ENCODE measurements around the gene CHST1.

Gene CHST1

GRCh38 chr11:45708887-45709663, 43.7 kb upstream of the CHST1 start:
- TF ChIP-seq GABPA (IDR thresholded peaks at IDR 0.05; ENCODE audit: low read depth), result no peak
- no peak for TF ChIP-seq REST (IDR thresholded peaks at IDR 0.05; ENCODE audit: insufficient replicate concordance, low read depth)
- H3K4me3 ChIP-seq (replicated peaks; ENCODE audit: insufficient read depth, low read length), result no peak overlapping the region
- DNase-seq (ENCODE audit: low read depth in 1 of 2, low spot score in 1 of 2), result no peak

GRCh38 chr11:45704635-45705034, 39.2 kb upstream of the CHST1 start:
- no peak for DNase-seq (ENCODE audit: low read depth in 1 of 2, low spot score in 1 of 2)
- H3K27ac ChIP-seq (replicated peaks), result no peak overlapping the region
- TF ChIP-seq SPI1 (IDR thresholded peaks at IDR 0.05; ENCODE audit: borderline replicate concordance, low read depth) (peak; percentile 43), POLR2AphosphoS5 (IDR thresholded peaks at IDR 0.05; ENCODE audit: low read depth) (no peak)

More at GRCh38 chr11:45708887-45709663, 43.7 kb upstream of the CHST1 start:
- Histone ChIP-seq H3K27ac (replicated peaks) (no peak overlapping the region), H3K27me3 (ENCODE audit: insufficient read depth, poor library complexity, severe bottlenecking) (peaks cover 23% of the 10 kb centered on the region)

GRCh38 chr11:45704133-45704532, 38.7 kb upstream of the CHST1 start:
- Histone ChIP-seq H3K27me3 (ENCODE audit: insufficient read depth, poor library complexity, severe bottlenecking) (peaks cover 13% of the 10 kb centered on the region), H3K27ac (replicated peaks) (no peak overlapping the region), H3K4me3 (replicated peaks; ENCODE audit: insufficient read depth, low read length) (no peak overlapping the region)
- no peak for DNase-seq (ENCODE audit: low read depth in 1 of 2, low spot score in 1 of 2)
- no peak for TF ChIP-seq REST (IDR thresholded peaks at IDR 0.05; ENCODE audit: insufficient replicate concordance, low read depth)
- TF ChIP-seq GABPA (IDR thresholded peaks at IDR 0.05; ENCODE audit: low read depth), result no peak

More at GRCh38 chr11:45704635-45705034, 39.2 kb upstream of the CHST1 start:
- peaks cover 15% of the 10 kb centered on the region for H3K27me3 ChIP-seq (ENCODE audit: insufficient read depth, poor library complexity, severe bottlenecking)
- no peak overlapping the region for H3K4me3 ChIP-seq (replicated peaks; ENCODE audit: insufficient read depth, low read length)

- Histone ChIP-seq H3K4me3 (replicated peaks; ENCODE audit: insufficient read depth, low read length) (no peak overlapping the region), H3K27me3 (ENCODE audit: insufficient read depth, poor library complexity, severe bottlenecking) (peaks cover 2% of the 10 kb centered on the region), H3K27ac (replicated peaks) (no peak overlapping the region)
- TF ChIP-seq POLR2AphosphoS5 (IDR thresholded peaks at IDR 0.05; ENCODE audit: low read depth), result no peak
- TF ChIP-seq REST (IDR thresholded peaks at IDR 0.05; ENCODE audit: insufficient replicate concordance, low read depth), result no peak
- no peak for TF ChIP-seq GABPA (IDR thresholded peaks at IDR 0.05; ENCODE audit: low read depth)
- TF ChIP-seq SPI1 (IDR thresholded peaks at IDR 0.05; ENCODE audit: borderline replicate concordance, low read depth), result no peak
- TF ChIP-seq CTCF (IDR thresholded peaks at IDR 0.05; ENCODE audit: insufficient read depth, low read length), result no peak
- no peak for DNase-seq (ENCODE audit: low read depth in 1 of 2, low spot score in 1 of 2)
Observed at GRCh38 chr11:45702511-45702910, 37.1 kb upstream of the CHST1 start.
